K562 (cell line): ENCODE measurements around the gene CNDP2. TPM values are rescaled to one million over a fixed set of nuclear protein-coding genes. Genes with fewer than 3 reads are reported as not detected.

Source experiments
- ATAC-seq: fragments of 200-7000 bp; cut with Tn5 transposase; 3 replicates; pipeline ENCODE4 v1.9.1; 2020; ENCODE audit warnings: moderate library complexity
- BruUV-seq: library from RNA; stranded (reverse); fragments of 400-500 nt; replicated peaks from 2 replicates; lab custom pipeline; 2021; lab: Mats Ljungman, UMichigan
- CTCF ChIA-PET: fragments of 300-600 bp; formaldehyde crosslinking; extraction: SDS; loops from one replicate; lab custom pipeline; 2021; ENCODE audit warnings: low intra/inter-chr PET ratio; lab: Yijun Ruan, JAX
- POLR2A ChIA-PET: fragments of 300-600, 350-650 bp; sonication (Branson Sonifier 250); formaldehyde crosslinking; extraction: SDS; loops from one replicate; lab custom pipeline; 2021; ENCODE audit warnings: antibody characterized with exemption, inconsistent platforms; lab: Yijun Ruan, JAX
- DNase-seq, 4 experiments: peaks; one replicate each; pipeline versions ENCODE4 v3.0.0 to v3.0.0-alpha.2; 2011 to 2018; ENCODE audit warnings: low spot score in 3 of 4, mixed read lengths in 3 of 4; ENCODE audit errors: extremely low read depth in 1 of 4
- FAIRE-seq: peaks from 2 replicates; lab custom pipeline; 2011; peaks lifted over from hg19 to GRCh38; lab: Jason Lieb, UNC
- H2AFZ ChIP-seq: 2 replicates; pipeline ENCODE4 v1.6.0; 2011; ENCODE audit warnings: low read depth, low read length, control low read depth, inconsistent platforms
- H3K27ac ChIP-seq: fragments of 200-600 bp; 3 replicates; pipeline ENCODE4 v1.8.0; 2011; ENCODE audit warnings: low read depth, mild to moderate bottlenecking, control low read depth, inconsistent platforms, low read length, moderate library complexity, mixed read lengths; ENCODE audit errors: extremely low read depth
- H3K27me3 ChIP-seq, 2 experiments: fragments of 300-600 bp in 1 of 2; 2 replicates in 1 of 2; 3 replicates in 1 of 2; pipeline versions ENCODE4 v1.6.0 to v1.8.0; 2011; ENCODE audit warnings: inconsistent platforms in 2 of 2, low read length in 2 of 2, mild to moderate bottlenecking in 1 of 2, mixed read lengths in 1 of 2, moderate library complexity in 1 of 2; ENCODE audit not compliant: control insufficient read depth in 2 of 2, insufficient read depth in 2 of 2
- H3K36me3 ChIP-seq: fragments of 300-600 bp; 3 replicates; pipeline ENCODE4 v1.8.0; 2011; ENCODE audit warnings: mild to moderate bottlenecking, low read length, inconsistent platforms; ENCODE audit not compliant: control insufficient read depth, insufficient read depth
- H3K4me1 ChIP-seq, 2 experiments: fragments of 200-600 bp in 1 of 2; replicated peaks in 1 of 2; 2 replicates in 1 of 2; 3 replicates in 1 of 2; pipeline versions ENCODE4 v1.5.1 to v1.8.0; 2011; ENCODE audit warnings: inconsistent platforms in 2 of 2, low read length in 2 of 2, mild to moderate bottlenecking in 1 of 2, mixed read lengths in 1 of 2, moderate library complexity in 1 of 2; ENCODE audit not compliant: control insufficient read depth in 2 of 2, insufficient read depth in 2 of 2
- H3K4me2 ChIP-seq: 2 replicates; pipeline ENCODE4 v1.6.1; 2011; ENCODE audit warnings: low read length, control low read depth, inconsistent platforms, mixed read lengths; ENCODE audit not compliant: insufficient read depth
- H3K4me3 ChIP-seq: fragments of 200-600 bp; sonication (generic), shearing (Covaris generic); 2 replicates; pipeline ENCODE4 v1.5.1; 2016; ENCODE audit warnings: control low read depth, inconsistent platforms
- H3K79me2 ChIP-seq: fragments of 200-600 bp; 3 replicates; pipeline ENCODE4 v1.8.0; 2011; ENCODE audit warnings: low read length, inconsistent platforms; ENCODE audit not compliant: control insufficient read depth, insufficient read depth
- H3K9ac ChIP-seq, 2 experiments: 2 replicates each; pipeline versions ENCODE4 v1.6.0 to v1.6.1; 2011; ENCODE audit warnings: low read depth in 2 of 2, low read length in 2 of 2, control low read depth in 1 of 2, inconsistent platforms in 1 of 2, mild to moderate bottlenecking in 1 of 2, mixed read lengths in 1 of 2; ENCODE audit not compliant: insufficient read depth in 1 of 2
- H3K9me1 ChIP-seq: one replicate; pipeline ENCODE4 v1.6.0; 2011; ENCODE audit warnings: inconsistent platforms, mild to moderate bottlenecking, low read length, moderate library complexity; ENCODE audit not compliant: control insufficient read depth, insufficient read depth
- H3K9me3 ChIP-seq: replicated peaks from 2 replicates; pipeline ENCODE4 v1.5.1; 2011; ENCODE audit warnings: low read depth, low read length, inconsistent platforms; ENCODE audit not compliant: control insufficient read depth, insufficient read depth
- H4K20me1 ChIP-seq: replicated peaks from 2 replicates; pipeline ENCODE4 v1.6.1; 2011; ENCODE audit warnings: low read length, inconsistent platforms, mixed read lengths; ENCODE audit not compliant: control insufficient read depth, insufficient read depth
- ATF6 ChIP-seq: sonication (generic); formaldehyde crosslinking; IDR thresholded peaks from 2 replicates; pipeline ENCODE4 v1.4.0; 2020; ENCODE audit warnings: mild to moderate bottlenecking, missing genetic modification reagents
- BMI1 ChIP-seq: fragments of 150-350 bp; IDR thresholded peaks from 2 replicates; pipeline ENCODE4 v1.6.1; 2014; ENCODE audit warnings: low read length
- CBX2 ChIP-seq: fragments of 200-600 bp; sonication (generic); IDR thresholded peaks from one replicate; pipeline ENCODE4 v1.6.1; 2012; ENCODE audit warnings: mild to moderate bottlenecking, low read length, inconsistent platforms; ENCODE audit not compliant: insufficient read depth, poor library complexity, severe bottlenecking
- CREB3 ChIP-seq: fragments of 450-650 bp; conservative IDR thresholded peaks from 2 replicates; pipeline ENCODE4 v1.6.1; 2016; ENCODE audit warnings: missing genetic modification characterization, low read depth, mild to moderate bottlenecking, missing compliant biosample characterization, moderate library complexity
- CREB5 ChIP-seq: fragments of 250-450 bp; sonication (Bioruptor Pico); IDR thresholded peaks from 2 replicates; pipeline ENCODE4 v1.5.0; 2020; ENCODE audit warnings: mild to moderate bottlenecking
- DNMT1 ChIP-seq: fragments of 450-650 bp; IDR thresholded peaks from 2 replicates; pipeline ENCODE4 v1.6.1; 2016; ENCODE audit warnings: antibody characterized with exemption, mild to moderate bottlenecking
- EP300 ChIP-seq: IDR thresholded peaks from 2 replicates; pipeline ENCODE4 v1.6.1; 2012; ENCODE audit warnings: low read length, improper control_type of control experiment
- GATA2 ChIP-seq: sonication (generic); formaldehyde crosslinking; IDR thresholded peaks from 2 replicates; pipeline ENCODE4 v1.4.0; 2020; ENCODE audit warnings: mild to moderate bottlenecking, missing genetic modification reagents
- IRF9 ChIP-seq: fragments of 450-650 bp; IDR thresholded peaks from 2 replicates; pipeline ENCODE4 v1.6.1; 2016; ENCODE audit warnings: missing biosample characterization, missing genetic modification characterization
- PKNOX1 ChIP-seq: fragments of 450-650 bp; IDR thresholded peaks from 2 replicates; pipeline ENCODE4 v1.6.1; 2016
- RFX5 ChIP-seq: IDR thresholded peaks from 2 replicates; pipeline ENCODE4 v1.6.1; 2011; ENCODE audit warnings: low read depth, mild to moderate bottlenecking, improper control_type of control experiment, low read length
- SRSF7 ChIP-seq: fragments of 200-400 bp; formaldehyde crosslinking; optimal IDR thresholded peaks from 2 replicates; pipeline ENCODE3; 2017; ENCODE audit warnings: mild to moderate bottlenecking, low read depth, low read length
- TFE3 ChIP-seq: fragments of 450-650 bp; formaldehyde crosslinking; IDR thresholded peaks from 2 replicates; pipeline ENCODE4 v1.4.0; 2020; ENCODE audit warnings: mild to moderate bottlenecking, mixed read lengths
- ZNF224 ChIP-seq: sonication (generic); formaldehyde crosslinking; IDR thresholded peaks from 2 replicates; pipeline ENCODE4 v1.8.0; 2022; ENCODE audit warnings: mild to moderate bottlenecking, missing genetic modification reagents
- WGBS: fragments of 100-300 bp; shearing (Covaris generic); methylation state at CpG from one replicate; pipeline ENCODE4 v1.1.6; 2016; ENCODE audit warnings: low coverage, mixed read lengths; ENCODE audit not compliant: insufficient coverage; ENCODE audit errors: missing lambda C conversion rate; 5-methylcytosine and 5-hydroxymethylcytosine counted together
- in situ Hi-C: fragments of 300-500 bp; cut with MboI; formaldehyde crosslinking; loops from 4 replicates; pipeline ENCODE4 v1.15.0; 2018; ENCODE audit warnings: inconsistent platforms, mixed read lengths
- intact Hi-C: fragments of 100-400 bp; cut with micrococcal nuclease; formaldehyde crosslinking; loops from 2 replicates; pipeline ENCODE4 v1.14.2; 2022
- polyA plus RNA-seq, 8 experiments: library from polyadenylated mRNA; depleted of rRNA in 4 of 8; stranded (reverse) in 5 of 8; unstranded in 3 of 8; fragments of >200 nt; fragmentation: Nextera tagmentation in 2 of 8; fragmentation: Illumina TruSeq in 1 of 8; extraction: Ambion mirVana in 2 of 8; extraction: Trizol in 1 of 8; gene quantifications; 2 replicates each; pipeline versions ENCODE4 v1.2.1 to v1.2.3, GENCODE V29; 2011 to 2014; ENCODE audit warnings: inconsistent platforms in 1 of 8, missing spikeins in 1 of 8
- total RNA-seq, 7 experiments: library from RNA; depleted of rRNA in 6 of 7; stranded (reverse); fragments of >200 nt in 6 of 7; fragmentation: Illumina TruSeq in 2 of 7; extraction: Trizol in 2 of 7; gene quantifications; 2 replicates each; pipeline versions ENCODE4 v1.2.1 to v1.2.3, GENCODE V29; 2011 to 2021; ENCODE audit warnings: low replicate concordance in 1 of 7

The CNDP2 gene
- total and polyA plus RNA-seq, 9 of the 15 experiments (the other 6 are each of a cell fraction or from before 2014, with no cell fraction given) = 34.1 to 128 (median 53.8) TPM

GRCh38 chr18:74551452-74551851 lies 55.3 kb downstream of the CNDP2 start:
- Histone ChIP-seq H3K9me1 (no peaks in the 10 kb centered on the region), H3K9ac (no peak overlapping the region), H3K4me1 (no peaks in the 10 kb centered on the region), H3K27me3 (peaks cover 2 to 16% of the 10 kb centered on the region in 2 experiments; a peak in 3 of 5 replicates), H3K36me3 (no peaks in the 10 kb centered on the region), H3K27ac (no peak overlapping the region), H3K9me3 (no peaks in the 10 kb centered on the region), H2AFZ (no peak overlapping the region), H3K79me2 (no peaks in the 10 kb centered on the region), H4K20me1 (no peaks in the 10 kb centered on the region), H3K4me3 (no peak overlapping the region), H3K4me2 (no peak overlapping the region)
- FAIRE-seq = no peak
- intact Hi-C loops = loop anchor here (5.0 kb wide), 1 partner anchor 54 kb away; the partner anchor contains the start of gene CNDP2
- DNase-seq = no peak
- CTCF ChIA-PET = interaction anchor here (0.8 kb wide), 1 partner anchor 199 kb away, joined by 3 read pairs; no protein-coding TSS in a partner anchor
- no TSS peak for BruUV-seq
- in situ Hi-C loops = loop anchor here (10.0 kb wide), 2 partner anchors 187 to 367 kb away; no protein-coding TSS in a partner anchor
- WGBS = 0% methylated on average over 1 of the region's 3 CpGs
- ATAC-seq = no peak
- POLR2A ChIA-PET = interaction anchor here (1.0 to 1.3 kb wide), 2 partner anchors 198 to 200 kb away, joined by 4 to 5 read pairs; no protein-coding TSS in a partner anchor
- TF ChIP-seq GATA2 (CRISPR knock-in tag) (no peak), BMI1 (no peak), IRF9 (tag) (no peak), PKNOX1 (no peak), DNMT1 (no peak), TFE3 (no peak), CREB5 (CRISPR knock-in tag) (no peak), EP300 (no peak), CBX2 (no peak), ATF6 (CRISPR knock-in tag) (no peak), ZNF224 (CRISPR knock-in tag) (no peak), SRSF7 (no peak), RFX5 (no peak), CREB3 (no peak)
